Hepatocyte (in vitro differentiated cells): ENCODE results near the gene CAVIN1.

Experiments
- EZH2 ChIP-seq: fragments of 200-600 bp; sonication (generic); IDR thresholded peaks from 2 replicates; pipeline ENCODE4 v1.6.1; 2016; ENCODE audit warnings: antibody characterized with exemption, mild to moderate bottlenecking, borderline replicate concordance
- EZH2phosphoT487 ChIP-seq: fragments of 200-600 bp; sonication (generic); IDR thresholded peaks from one replicate; pipeline ENCODE4 v1.6.1; 2018; ENCODE audit warnings: antibody characterized with exemption, mild to moderate bottlenecking, low read depth, moderate library complexity; ENCODE audit not compliant: unreplicated experiment, severe bottlenecking
- TF ChIP-seq, protein P1 (sequence below): fragments of 200-600 bp; sonication (generic); IDR thresholded peaks from 2 replicates; pipeline ENCODE4 v1.5.1; 2016; ENCODE audit warnings: antibody characterized with exemption, mild to moderate bottlenecking; ENCODE audit not compliant: poor library complexity

DNA sequence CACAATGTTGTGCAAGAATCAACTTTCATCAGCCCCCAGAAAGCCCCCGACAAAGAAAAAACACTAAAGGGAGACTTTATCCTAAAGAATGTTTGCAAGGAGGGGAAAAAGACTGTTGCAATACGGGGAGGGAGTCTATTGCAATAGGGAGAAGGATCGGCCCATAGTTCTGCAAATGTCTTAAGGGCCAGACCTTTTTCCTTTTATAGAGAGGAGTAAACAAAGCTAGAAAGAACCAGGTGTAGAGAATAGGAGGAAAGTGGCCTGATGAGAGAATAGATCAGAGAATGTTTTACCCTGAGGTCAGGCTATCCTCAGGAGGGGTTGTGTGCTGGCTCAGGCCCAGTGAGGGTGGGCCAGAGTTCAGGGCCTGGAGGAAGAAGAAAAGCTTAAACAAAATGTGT lies 8.7 kb upstream of the CAVIN1 start:
- TF ChIP-seq, protein P1, sequence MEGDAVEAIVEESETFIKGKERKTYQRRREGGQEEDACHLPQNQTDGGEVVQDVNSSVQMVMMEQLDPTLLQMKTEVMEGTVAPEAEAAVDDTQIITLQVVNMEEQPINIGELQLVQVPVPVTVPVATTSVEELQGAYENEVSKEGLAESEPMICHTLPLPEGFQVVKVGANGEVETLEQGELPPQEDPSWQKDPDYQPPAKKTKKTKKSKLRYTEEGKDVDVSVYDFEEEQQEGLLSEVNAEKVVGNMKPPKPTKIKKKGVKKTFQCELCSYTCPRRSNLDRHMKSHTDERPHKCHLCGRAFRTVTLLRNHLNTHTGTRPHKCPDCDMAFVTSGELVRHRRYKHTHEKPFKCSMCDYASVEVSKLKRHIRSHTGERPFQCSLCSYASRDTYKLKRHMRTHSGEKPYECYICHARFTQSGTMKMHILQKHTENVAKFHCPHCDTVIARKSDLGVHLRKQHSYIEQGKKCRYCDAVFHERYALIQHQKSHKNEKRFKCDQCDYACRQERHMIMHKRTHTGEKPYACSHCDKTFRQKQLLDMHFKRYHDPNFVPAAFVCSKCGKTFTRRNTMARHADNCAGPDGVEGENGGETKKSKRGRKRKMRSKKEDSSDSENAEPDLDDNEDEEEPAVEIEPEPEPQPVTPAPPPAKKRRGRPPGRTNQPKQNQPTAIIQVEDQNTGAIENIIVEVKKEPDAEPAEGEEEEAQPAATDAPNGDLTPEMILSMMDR, result no peak
- TF ChIP-seq EZH2 (no peak), EZH2phosphoT487 (no peak)
